Activated CD8-positive, alpha-beta memory T cell treated with anti-CD3 and anti-CD28 coated beads, Interleukin-2, amount 50 U/mL, for 48 hours (primary cell): ENCODE data around the gene PRKAR1B.

Experiments used
- DNase-seq: peaks from one replicate; pipeline ENCODE4 v3.0.0-alpha.2; 2020

Gene PRKAR1B

GRCh38 chr7:584122-584465 lies 143.0 kb downstream of the PRKAR1B start:
- peak; percentile 88 for DNase-seq

- DNase-seq = no peak
These were observed 143.5 kb downstream of the PRKAR1B start for GRCh38 chr7:583410-584121.

GRCh38 chr7:582931-583330 lies 144.2 kb downstream of the PRKAR1B start:
- DNase-seq = no peak

GRCh38 chr7:582081-582835 lies 144.8 kb downstream of the PRKAR1B start:
- no peak for DNase-seq

- DNase-seq = no peak
These were observed 148.7 kb downstream of the PRKAR1B start for GRCh38 chr7:578386-578785.

GRCh38 chr7:577741-578370 lies 149.2 kb downstream of the PRKAR1B start:
- no peak for DNase-seq

GRCh38 chr7:577278-577665 lies 149.8 kb downstream of the PRKAR1B start:
- DNase-seq = no peak

- DNase-seq = no peak
These were observed 150.4 kb downstream of the PRKAR1B start for GRCh38 chr7:576524-577277.

GRCh38 chr7:575425-576366 lies 151.4 kb downstream of the PRKAR1B start:
- DNase-seq = no peak

- DNase-seq = no peak
These were observed 152.3 kb downstream of the PRKAR1B start for GRCh38 chr7:574661-575395.

- DNase-seq = no peak
These were observed 153.1 kb downstream of the PRKAR1B start for GRCh38 chr7:573933-574381.

- DNase-seq = no peak
These were observed 153.7 kb downstream of the PRKAR1B start for GRCh38 chr7:573269-573932.

GRCh38 chr7:572416-573268 lies 154.4 kb downstream of the PRKAR1B start:
- no peak for DNase-seq

- DNase-seq = no peak
These were observed 155.2 kb downstream of the PRKAR1B start for GRCh38 chr7:571718-572415.

GRCh38 chr7:571096-571717 lies 155.9 kb downstream of the PRKAR1B start:
- no peak for DNase-seq

GRCh38 chr7:570801-571070 lies 156.3 kb downstream of the PRKAR1B start:
- DNase-seq = no peak

GRCh38 chr7:569996-570800 lies 156.9 kb downstream of the PRKAR1B start:
- no peak for DNase-seq
